IMR-90 (cell line): ENCODE results near the gene TFDP2.

Experiments used
- BHLHE40 ChIP-seq: fragments of 150-350 bp; IDR thresholded peaks from 2 replicates; pipeline ENCODE4 v1.6.1; 2016; ENCODE audit warnings: mild to moderate bottlenecking, low read depth, low read length
- CEBPB ChIP-seq: IDR thresholded peaks from 2 replicates; pipeline ENCODE4 v1.6.1; 2012; ENCODE audit warnings: low read depth, low read length, improper control_type of control experiment
- CHD1 ChIP-seq: IDR thresholded peaks from 2 replicates; pipeline ENCODE4 v1.6.1; 2012; ENCODE audit warnings: low read depth, low read length, improper control_type of control experiment
- CTCF ChIP-seq: conservative IDR thresholded peaks from 2 replicates; pipeline ENCODE4 v1.5.1; 2012; ENCODE audit warnings: mild to moderate bottlenecking, low read depth, low read length, improper control_type of control experiment
- FOS ChIP-seq: fragments of 150-350 bp; IDR thresholded peaks from 2 replicates; pipeline ENCODE4 v1.6.1; 2016; ENCODE audit warnings: low read depth, low read length
- MAFK ChIP-seq: IDR thresholded peaks from 2 replicates; pipeline ENCODE4 v1.6.1; 2012; ENCODE audit warnings: low read depth, low read length, improper control_type of control experiment
- MAZ ChIP-seq: IDR thresholded peaks from 2 replicates; pipeline ENCODE4 v1.6.1; 2012; ENCODE audit warnings: low read depth, mild to moderate bottlenecking, low read length, improper control_type of control experiment, moderate library complexity, borderline replicate concordance
- MXI1 ChIP-seq: IDR thresholded peaks from 2 replicates; pipeline ENCODE4 v1.6.1; 2012; ENCODE audit warnings: low read depth, mild to moderate bottlenecking, low read length, moderate library complexity, borderline replicate concordance
- POLR2A ChIP-seq: IDR thresholded peaks from 2 replicates; pipeline ENCODE4 v1.6.1; 2012; ENCODE audit warnings: mild to moderate bottlenecking, low read depth, low read length
- RAD21 ChIP-seq: IDR thresholded peaks from 2 replicates; pipeline ENCODE4 v1.6.1; 2012; ENCODE audit warnings: low read length, improper control_type of control experiment
- RCOR1 ChIP-seq: IDR thresholded peaks from 2 replicates; pipeline ENCODE4 v1.6.1; 2012; ENCODE audit warnings: mild to moderate bottlenecking, low read length, improper control_type of control experiment; ENCODE audit not compliant: insufficient replicate concordance
- RFX5 ChIP-seq: IDR thresholded peaks from 2 replicates; pipeline ENCODE4 v1.8.0; 2012; ENCODE audit warnings: low read depth, mild to moderate bottlenecking, low read length, moderate library complexity
- SMC3 ChIP-seq: fragments of 150-350 bp; IDR thresholded peaks from 2 replicates; pipeline ENCODE4 v1.6.1; 2016; ENCODE audit warnings: low read depth, mild to moderate bottlenecking, antibody characterized with exemption, low read length, moderate library complexity
- TF ChIP-seq, protein P1 (sequence below): fragments of 150-350 bp; IDR thresholded peaks from 2 replicates; pipeline ENCODE4 v1.6.1; 2016; ENCODE audit warnings: low read depth, mild to moderate bottlenecking, low read length, moderate library complexity, borderline replicate concordance

- TF ChIP-seq CTCF = no peak
- TF ChIP-seq POLR2A = peak; percentile 49; the same call in 1 of the 2 replicates
- TF ChIP-seq RAD21 = no peak
- TF ChIP-seq RCOR1 = no peak
- no peak for TF ChIP-seq CEBPB
- peak; percentile 64; the same call in 1 of the 2 replicates for TF ChIP-seq RFX5
- TF ChIP-seq SMC3 = no peak
- TF ChIP-seq, protein P1, sequence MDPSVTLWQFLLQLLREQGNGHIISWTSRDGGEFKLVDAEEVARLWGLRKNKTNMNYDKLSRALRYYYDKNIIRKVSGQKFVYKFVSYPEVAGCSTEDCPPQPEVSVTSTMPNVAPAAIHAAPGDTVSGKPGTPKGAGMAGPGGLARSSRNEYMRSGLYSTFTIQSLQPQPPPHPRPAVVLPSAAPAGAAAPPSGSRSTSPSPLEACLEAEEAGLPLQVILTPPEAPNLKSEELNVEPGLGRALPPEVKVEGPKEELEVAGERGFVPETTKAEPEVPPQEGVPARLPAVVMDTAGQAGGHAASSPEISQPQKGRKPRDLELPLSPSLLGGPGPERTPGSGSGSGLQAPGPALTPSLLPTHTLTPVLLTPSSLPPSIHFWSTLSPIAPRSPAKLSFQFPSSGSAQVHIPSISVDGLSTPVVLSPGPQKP = no peak
- no peak for TF ChIP-seq MAZ
- no peak for TF ChIP-seq FOS
- TF ChIP-seq MXI1 = peak; percentile 66; the same call in 1 of the 2 replicates
- no peak for TF ChIP-seq CHD1
- no peak for TF ChIP-seq MAFK
- no peak for TF ChIP-seq BHLHE40
Measured at GRCh38 chr3:142148792-142149672, at the start of gene TFDP2.
